IMR-90 (cell line): ENCODE results near the gene FOSL1. TPM values are rescaled to one million over a fixed set of nuclear protein-coding genes. Genes with fewer than 3 reads are reported as not detected.

Experiments used
- ATAC-seq: fragments of 200-7000 bp; cut with Tn5 transposase; 2 replicates; pipeline ENCODE4 v1.9.1; 2020; ENCODE audit warnings: low read depth, mild to moderate bottlenecking, moderate library complexity
- BruUV-seq: library from RNA; stranded (reverse); fragments of 400-500 nt; replicated peaks from 2 replicates; lab custom pipeline; 2021; lab: Mats Ljungman, UMichigan
- CTCF ChIA-PET: fragments of 300-600 bp; formaldehyde crosslinking; extraction: SDS; loops from one replicate; lab custom pipeline; 2021; ENCODE audit warnings: antibody characterized with exemption; lab: Yijun Ruan, JAX
- POLR2A ChIA-PET: fragments of 300-600 bp; sonication (Branson Sonifier 250); formaldehyde crosslinking; loops from one replicate; lab custom pipeline; 2022; ENCODE audit warnings: antibody characterized with exemption; ENCODE audit not compliant: unreplicated experiment; lab: Charles Lee
- DNase-seq: peaks from one replicate; pipeline ENCODE4 v3.0.0; 2013
- H2AFZ ChIP-seq: replicated peaks from 2 replicates; pipeline ENCODE3; 2013; ENCODE audit warnings: low read length, mild to moderate bottlenecking; ENCODE audit not compliant: poor library complexity
- H2AK5ac ChIP-seq: 2 replicates; pipeline ENCODE4 v1.6.1; 2013; ENCODE audit warnings: low read depth, low read length, inconsistent platforms
- H2AK9ac ChIP-seq: replicated peaks from 2 replicates; pipeline ENCODE3; 2013; ENCODE audit warnings: mild to moderate bottlenecking, low read depth, low read length, moderate library complexity; ENCODE audit not compliant: poor library complexity
- H2BK120ac ChIP-seq: 2 replicates; pipeline ENCODE4 v1.6.1; 2013; ENCODE audit warnings: low read depth, low read length, inconsistent platforms
- H2BK15ac ChIP-seq: 3 replicates; pipeline ENCODE4 v1.6.1; 2013; ENCODE audit warnings: low read depth, low read length, inconsistent platforms
- H2BK20ac ChIP-seq: 2 replicates; pipeline ENCODE4 v1.6.1; 2013; ENCODE audit warnings: low read depth, mild to moderate bottlenecking, inconsistent platforms, low read length, moderate library complexity
- H2BK5ac ChIP-seq: 2 replicates; pipeline ENCODE4 v1.6.1; 2013; ENCODE audit warnings: mild to moderate bottlenecking, low read depth, low read length, inconsistent platforms; ENCODE audit not compliant: poor library complexity, severe bottlenecking
- H3K14ac ChIP-seq: replicated peaks from 2 replicates; pipeline ENCODE4 v1.6.1; 2013; ENCODE audit warnings: low read depth, low read length, inconsistent platforms
- H3K18ac ChIP-seq: 2 replicates; pipeline ENCODE4 v1.6.1; 2013; ENCODE audit warnings: low read depth, low read length, control low read depth
- H3K23ac ChIP-seq: 2 replicates; pipeline ENCODE4 v1.6.1; 2013; ENCODE audit warnings: low read depth, low read length, inconsistent platforms
- H3K27ac ChIP-seq: 2 replicates; pipeline ENCODE4 v1.5.1; 2013; ENCODE audit warnings: mild to moderate bottlenecking, control low read depth, low read length; ENCODE audit not compliant: insufficient read depth
- H3K27me3 ChIP-seq: 2 replicates; pipeline ENCODE4 v1.6.1; 2013; ENCODE audit warnings: low read length; ENCODE audit not compliant: control insufficient read depth, insufficient read depth
- H3K36me3 ChIP-seq: 2 replicates; pipeline ENCODE4 v1.6.1; 2013; ENCODE audit warnings: low read length, mixed read lengths; ENCODE audit not compliant: control insufficient read depth, insufficient read depth
- H3K4ac ChIP-seq: 2 replicates; pipeline ENCODE4 v1.6.1; 2013; ENCODE audit warnings: low read depth, low read length, inconsistent platforms
- H3K4me1 ChIP-seq: 2 replicates; pipeline ENCODE4 v1.6.1; 2013; ENCODE audit warnings: low read length, mixed read lengths; ENCODE audit not compliant: control insufficient read depth, insufficient read depth
- H3K4me2 ChIP-seq: 2 replicates; pipeline ENCODE4 v1.6.1; 2013; ENCODE audit warnings: low read depth, mild to moderate bottlenecking, control low read depth, low read length, moderate library complexity
- H3K4me3 ChIP-seq: 2 replicates; pipeline ENCODE4 v1.5.1; 2013; ENCODE audit warnings: low read depth, mild to moderate bottlenecking, control low read depth, low read length, moderate library complexity; ENCODE audit not compliant: insufficient read depth
- H3K56ac ChIP-seq: 2 replicates; pipeline ENCODE4 v1.6.1; 2013; ENCODE audit warnings: low read length, inconsistent platforms; ENCODE audit not compliant: insufficient read depth; ENCODE audit errors: extremely low read depth
- H3K79me1 ChIP-seq, 2 experiments: 2 replicates each; pipeline ENCODE4 v1.6.1; 2013; ENCODE audit warnings: low read length in 2 of 2, inconsistent platforms in 1 of 2, low read depth in 1 of 2
- H3K9ac ChIP-seq: 2 replicates; pipeline ENCODE4 v1.6.1; 2013; ENCODE audit warnings: low read depth, low read length, control low read depth
- H3K9me1 ChIP-seq: 2 replicates; pipeline ENCODE4 v1.6.1; 2013; ENCODE audit warnings: low read length, inconsistent platforms; ENCODE audit not compliant: insufficient read depth
- H3K9me3 ChIP-seq: 2 replicates; pipeline ENCODE4 v1.6.1; 2013; ENCODE audit warnings: low read length; ENCODE audit not compliant: control insufficient read depth, insufficient read depth
- H4K20me1 ChIP-seq: 2 replicates; pipeline ENCODE4 v1.6.1; 2013; ENCODE audit warnings: low read length, inconsistent platforms; ENCODE audit not compliant: insufficient read depth
- H4K5ac ChIP-seq: 2 replicates; pipeline ENCODE4 v1.6.1; 2013; ENCODE audit warnings: mild to moderate bottlenecking, low read depth, low read length, control low read depth
- H4K8ac ChIP-seq, 2 experiments: 2 replicates each; pipeline ENCODE4 v1.6.1; 2013; ENCODE audit warnings: low read depth in 2 of 2, low read length in 2 of 2, control low read depth in 1 of 2, inconsistent platforms in 1 of 2
- H4K91ac ChIP-seq: 2 replicates; pipeline ENCODE4 v1.6.1; 2013; ENCODE audit warnings: low read depth, low read length, inconsistent platforms; ENCODE audit not compliant: insufficient read depth
- CHD1 ChIP-seq: IDR thresholded peaks from 2 replicates; pipeline ENCODE4 v1.6.1; 2012; ENCODE audit warnings: low read depth, low read length, improper control_type of control experiment
- MXI1 ChIP-seq: IDR thresholded peaks from 2 replicates; pipeline ENCODE4 v1.6.1; 2012; ENCODE audit warnings: low read depth, mild to moderate bottlenecking, low read length, moderate library complexity, borderline replicate concordance
- POLR2A ChIP-seq: IDR thresholded peaks from 2 replicates; pipeline ENCODE4 v1.6.1; 2012; ENCODE audit warnings: mild to moderate bottlenecking, low read depth, low read length
- RFX5 ChIP-seq: IDR thresholded peaks from 2 replicates; pipeline ENCODE4 v1.8.0; 2012; ENCODE audit warnings: low read depth, mild to moderate bottlenecking, low read length, moderate library complexity
- WGBS, 2 experiments: methylation state at CpG; one replicate each; pipeline versions ENCODE4 v1.1.5 to v1.1.7; 2013; ENCODE audit warnings: missing lambda C conversion rate in 2 of 2; ENCODE audit not compliant: insufficient read length in 1 of 2; ENCODE audit errors: extremely low coverage in 2 of 2; 5-methylcytosine and 5-hydroxymethylcytosine counted together
- dilution Hi-C: fragments of 300-500 bp; cut with HindIII; formaldehyde crosslinking; loops from one replicate; pipeline ENCODE4 v1.14.3; 2018; ENCODE audit warnings: low sequenced_read_pairs; ENCODE audit not compliant: unreplicated experiment
- in situ Hi-C: fragments of 300-500 bp; cut with MboI; formaldehyde crosslinking; loops from 3 replicates; pipeline ENCODE4 v1.14.3; 2019; ENCODE audit warnings: low sequenced_read_pairs, inconsistent platforms, mixed read lengths
- intact Hi-C: fragments of 100-400 bp; cut with micrococcal nuclease; formaldehyde crosslinking; loops from 2 replicates; pipeline ENCODE4 v1.10.0; 2022
- polyA plus RNA-seq, 3 experiments: library from polyadenylated mRNA; depleted of rRNA; stranded (reverse); fragments of >200 nt; gene quantifications; 2 replicates each; pipeline ENCODE4 v1.2.3, GENCODE V29; 2012; ENCODE audit warnings: low replicate concordance in 1 of 3
- total RNA-seq: library from RNA; depleted of rRNA; stranded (reverse); fragments of >200 nt; gene quantifications from 2 replicates; pipeline ENCODE4 v1.2.3, GENCODE V29; 2012
- TF ChIP-seq, protein P1 (sequence below): conservative IDR thresholded peaks from 2 replicates; pipeline ENCODE4 v1.5.1; 2012; ENCODE audit warnings: mild to moderate bottlenecking, low read depth, low read length, improper control_type of control experiment

FOSL1 gene
- total and polyA plus RNA-seq, 2 of the 4 experiments (the other 2 are of a cell fraction), result 17.2 to 107 TPM

DNA sequence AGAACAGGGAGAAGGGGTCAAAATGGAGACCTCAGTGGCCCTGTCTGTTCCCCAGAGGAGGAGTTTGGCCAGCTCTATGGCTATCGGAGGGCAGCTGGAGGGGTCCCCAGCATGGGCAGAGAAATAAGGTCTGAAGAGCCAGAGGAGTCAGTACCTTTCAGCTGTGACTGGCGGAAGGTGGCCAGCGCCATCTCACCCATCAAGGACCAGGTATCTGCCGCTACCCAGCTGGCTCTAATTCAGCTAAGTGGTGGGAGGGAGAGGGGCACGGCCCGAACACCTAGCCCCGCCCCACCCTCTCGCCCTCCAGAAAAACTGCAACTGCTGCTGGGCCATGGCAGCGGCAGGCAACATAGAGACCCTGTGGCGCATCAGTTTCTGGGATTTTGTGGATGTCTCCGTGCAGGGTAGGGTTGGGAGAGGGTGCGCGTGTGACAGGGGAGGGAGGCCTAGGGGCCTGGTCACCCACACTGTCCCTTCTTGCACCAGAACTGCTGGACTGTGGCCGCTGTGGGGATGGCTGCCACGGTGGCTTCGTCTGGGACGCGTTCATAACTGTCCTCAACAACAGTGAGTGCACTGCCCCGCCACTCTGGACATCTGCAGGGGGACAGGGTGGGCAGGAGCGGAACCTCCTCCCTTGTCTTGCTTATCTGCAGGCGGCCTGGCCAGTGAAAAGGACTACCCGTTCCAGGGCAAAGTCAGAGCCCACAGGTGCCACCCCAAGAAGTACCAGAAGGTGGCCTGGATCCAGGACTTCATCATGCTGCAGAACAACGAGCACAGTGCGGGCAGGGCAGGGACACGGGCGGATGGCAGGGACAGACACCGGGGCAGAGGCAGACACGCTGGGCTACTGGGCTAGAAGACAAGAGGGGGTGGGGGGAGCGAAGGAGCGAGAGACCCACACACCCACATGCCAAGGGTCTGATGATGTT, 17.8 kb downstream of the FOSL1 start:
- dilution Hi-C loops, result no loop called here
- H3K36me3 ChIP-seq, result peaks cover 40% of the 10 kb centered on the region
- WGBS, 2 experiments, result 98% methylated on average over 8 of the region's 30 CpGs; no CpG with 5 or more reads in 1 of the 2 experiments

More for the DNA sequence above, 17.8 kb downstream of the FOSL1 start:
- Histone ChIP-seq H3K4ac (no peak overlapping the region), H4K8ac (no peak overlapping the region), H2BK15ac (no peak overlapping the region), H2AK9ac (no peak overlapping the region), H3K56ac (no peak overlapping the region), H3K27me3 (no peaks in the 10 kb centered on the region), H3K14ac (no peak overlapping the region), H2BK20ac (no peak overlapping the region), H2AFZ (no peak overlapping the region), H3K9me3 (no peaks in the 10 kb centered on the region), H2BK120ac (no peak overlapping the region), H3K27ac (no peak overlapping the region), H3K79me1 (peaks cover 9 to 44% of the 10 kb centered on the region in 2 experiments), H3K4me2 (no peak overlapping the region), H2BK5ac (no peak overlapping the region), H4K5ac (no peak overlapping the region), H3K23ac (no peak overlapping the region), H3K9ac (no peak overlapping the region), H4K20me1 (peaks cover 13% of the 10 kb centered on the region; the same call in 1 of the 2 replicates), H3K4me1 (peaks cover under 1% of the 10 kb centered on the region), H3K18ac (no peak overlapping the region), H2AK5ac (no peak overlapping the region), H4K91ac (no peak overlapping the region), H3K9me1 (peaks cover 8% of the 10 kb centered on the region), H3K4me3 (no peak overlapping the region)
- intact Hi-C loops, result no loop called here
- ChIA-PET CTCF (no interaction called here), POLR2A (no interaction called here)
- no peak for ATAC-seq
- no TSS peak for BruUV-seq
- TF ChIP-seq POLR2A (no peak), CHD1 (no peak), RFX5 (no peak), MXI1 (no peak)
- TF ChIP-seq, protein P1, sequence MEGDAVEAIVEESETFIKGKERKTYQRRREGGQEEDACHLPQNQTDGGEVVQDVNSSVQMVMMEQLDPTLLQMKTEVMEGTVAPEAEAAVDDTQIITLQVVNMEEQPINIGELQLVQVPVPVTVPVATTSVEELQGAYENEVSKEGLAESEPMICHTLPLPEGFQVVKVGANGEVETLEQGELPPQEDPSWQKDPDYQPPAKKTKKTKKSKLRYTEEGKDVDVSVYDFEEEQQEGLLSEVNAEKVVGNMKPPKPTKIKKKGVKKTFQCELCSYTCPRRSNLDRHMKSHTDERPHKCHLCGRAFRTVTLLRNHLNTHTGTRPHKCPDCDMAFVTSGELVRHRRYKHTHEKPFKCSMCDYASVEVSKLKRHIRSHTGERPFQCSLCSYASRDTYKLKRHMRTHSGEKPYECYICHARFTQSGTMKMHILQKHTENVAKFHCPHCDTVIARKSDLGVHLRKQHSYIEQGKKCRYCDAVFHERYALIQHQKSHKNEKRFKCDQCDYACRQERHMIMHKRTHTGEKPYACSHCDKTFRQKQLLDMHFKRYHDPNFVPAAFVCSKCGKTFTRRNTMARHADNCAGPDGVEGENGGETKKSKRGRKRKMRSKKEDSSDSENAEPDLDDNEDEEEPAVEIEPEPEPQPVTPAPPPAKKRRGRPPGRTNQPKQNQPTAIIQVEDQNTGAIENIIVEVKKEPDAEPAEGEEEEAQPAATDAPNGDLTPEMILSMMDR, result no peak
- in situ Hi-C loops, result loop anchor here (5.0 kb wide), 1 partner anchor 105 kb away; no protein-coding TSS in a partner anchor
- no peak for DNase-seq
